Endothelial cell of umbilical vein (primary cell): ENCODE measurements around the gene ASXL1. TPM values are rescaled to one million over a fixed set of nuclear protein-coding genes. Genes with fewer than 3 reads are reported as not detected.

Experiments
- BruUV-seq: library from RNA; stranded (reverse); fragments of 400-500 nt; replicated peaks from 2 replicates; lab custom pipeline; 2021; lab: Mats Ljungman, UMichigan
- CTCF ChIA-PET: fragments of 300-600, 350-600 bp; sonication (Branson Sonifier 250); formaldehyde crosslinking; loops from one replicate; lab custom pipeline; 2021; ENCODE audit warnings: antibody characterized with exemption, inconsistent platforms; lab: Charles Lee
- POLR2A ChIA-PET: fragments of 300-600, 350-600 bp; sonication (Branson Sonifier 250); formaldehyde crosslinking; loops from one replicate; lab custom pipeline; 2021; ENCODE audit warnings: antibody characterized with exemption, inconsistent platforms; lab: Charles Lee
- DNase-seq: peaks from one replicate; pipeline ENCODE4 v3.0.0-alpha.2; 2011; ENCODE audit warnings: low read depth, low spot score
- FAIRE-seq: peaks from 2 replicates; lab custom pipeline; 2011; peaks lifted over from hg19 to GRCh38; lab: Jason Lieb, UNC
- H2AFZ ChIP-seq: 2 replicates; pipeline ENCODE4 v1.6.0; 2012; ENCODE audit warnings: low read depth, low read length, control low read depth, inconsistent platforms
- H3K27ac ChIP-seq: 2 replicates; pipeline ENCODE4 v1.5.1; 2011; ENCODE audit warnings: low read depth, mild to moderate bottlenecking, control low read depth, low read length, moderate library complexity; ENCODE audit not compliant: insufficient read depth
- H3K27me3 ChIP-seq, 2 experiments: 2 replicates each; pipeline versions ENCODE4 v1.6.0 to v1.6.1; 2011; ENCODE audit warnings: low read length in 2 of 2, mixed read lengths in 1 of 2; ENCODE audit not compliant: control insufficient read depth in 2 of 2, insufficient read depth in 2 of 2
- H3K36me3 ChIP-seq, 2 experiments: 2 replicates in 1 of 2; 3 replicates in 1 of 2; pipeline ENCODE4 v1.5.1; 2011; ENCODE audit warnings: low read length in 2 of 2, mild to moderate bottlenecking in 1 of 2, moderate library complexity in 1 of 2; ENCODE audit not compliant: control insufficient read depth in 2 of 2, insufficient read depth in 2 of 2; ENCODE audit errors: extremely low read depth in 1 of 2
- H3K4me1 ChIP-seq: 3 replicates; pipeline ENCODE4 v1.5.1; 2011; ENCODE audit warnings: mild to moderate bottlenecking, low read length; ENCODE audit not compliant: control insufficient read depth, insufficient read depth; ENCODE audit errors: extremely low read depth
- H3K4me2 ChIP-seq: 2 replicates; pipeline ENCODE4 v1.6.1; 2011; ENCODE audit warnings: low read length, control low read depth, mixed read lengths; ENCODE audit not compliant: insufficient read depth
- H3K4me3 ChIP-seq, 3 experiments: fragments of 200-600 bp in 1 of 3; sonication (generic), shearing (Covaris generic) in 1 of 3; replicated peaks in 1 of 3; 2 replicates each; pipeline ENCODE4 v1.5.1; 2011 to 2016; ENCODE audit warnings: control low read depth in 3 of 3, low read length in 3 of 3, mild to moderate bottlenecking in 2 of 3, inconsistent platforms in 1 of 3, low read depth in 1 of 3, moderate library complexity in 1 of 3; ENCODE audit not compliant: insufficient read depth in 1 of 3
- H3K79me2 ChIP-seq: 2 replicates; pipeline ENCODE4 v1.6.0; 2012; ENCODE audit warnings: low read length, inconsistent platforms; ENCODE audit not compliant: control insufficient read depth, insufficient read depth
- H3K9ac ChIP-seq: replicated peaks from 2 replicates; pipeline ENCODE3; 2011; ENCODE audit warnings: low read length, control low read depth; ENCODE audit not compliant: insufficient read depth; ENCODE audit errors: extremely low read depth
- H3K9me1 ChIP-seq: replicated peaks from 3 replicates; pipeline ENCODE4 v1.6.0; 2011; ENCODE audit warnings: mild to moderate bottlenecking, low read length; ENCODE audit not compliant: control insufficient read depth, insufficient read depth; ENCODE audit errors: extremely low read depth
- H3K9me3 ChIP-seq: replicated peaks from 2 replicates; pipeline ENCODE4 v1.5.1; 2012; ENCODE audit warnings: low read length, inconsistent platforms; ENCODE audit not compliant: control insufficient read depth, insufficient read depth
- H4K20me1 ChIP-seq: replicated peaks from 2 replicates; pipeline ENCODE3; 2011; ENCODE audit warnings: mild to moderate bottlenecking, low read length; ENCODE audit not compliant: control insufficient read depth, insufficient read depth; ENCODE audit errors: extremely low read depth
- CTCF ChIP-seq, 2 donors: IDR thresholded peaks; 1 replicate in 1 of 2; 2 replicates in 1 of 2; pipeline ENCODE4 v1.5.1; 2011; ENCODE audit warnings: low read length in 2 of 2, mild to moderate bottlenecking in 2 of 2, moderate library complexity in 2 of 2, control low read depth in 1 of 2, inconsistent platforms in 1 of 2, low read depth in 1 of 2; ENCODE audit not compliant: insufficient read depth in 1 of 2; ENCODE audit errors: extremely low read depth in 1 of 2
- EZH2 ChIP-seq: IDR thresholded peaks from 2 replicates; pipeline ENCODE4 v1.6.1; 2012; ENCODE audit warnings: borderline replicate concordance, low read depth, mild to moderate bottlenecking, moderate library complexity, low read length, inconsistent platforms; ENCODE audit not compliant: severe bottlenecking
- FOS ChIP-seq: IDR thresholded peaks from 2 replicates; pipeline ENCODE4 v1.6.1; 2011; ENCODE audit warnings: mild to moderate bottlenecking, low read length, moderate library complexity, borderline replicate concordance; ENCODE audit not compliant: insufficient read depth
- GATA2 ChIP-seq: IDR thresholded peaks from 2 replicates; pipeline ENCODE4 v1.7.0; 2011; ENCODE audit warnings: low read depth, mild to moderate bottlenecking, moderate library complexity, mixed read lengths, low read length; ENCODE audit not compliant: insufficient read length, insufficient read depth
- JUN ChIP-seq: IDR thresholded peaks from 2 replicates; pipeline ENCODE4 v1.6.1; 2011; ENCODE audit warnings: borderline replicate concordance, low read depth; ENCODE audit not compliant: insufficient read length, insufficient read depth
- MAX ChIP-seq: IDR thresholded peaks from 2 replicates; pipeline ENCODE4 v1.6.1; 2011; ENCODE audit not compliant: insufficient read depth, insufficient read length
- MYC ChIP-seq: IDR thresholded peaks from one replicate; pipeline ENCODE4 v1.6.1; 2011; ENCODE audit warnings: mild to moderate bottlenecking, low read depth, low read length
- POLR2A ChIP-seq: IDR thresholded peaks from 2 replicates; pipeline ENCODE4 v1.6.1; 2012; ENCODE audit warnings: low read depth, mild to moderate bottlenecking, control low read depth, low read length
- POLR2AphosphoS5 ChIP-seq: IDR thresholded peaks from 2 replicates; pipeline ENCODE4 v1.6.1; 2012; ENCODE audit warnings: low read depth, mild to moderate bottlenecking, control low read depth, low read length, moderate library complexity; ENCODE audit not compliant: insufficient read depth
- dilution Hi-C: fragments of 300-500 bp; cut with MboI; formaldehyde crosslinking; loops from one replicate; pipeline ENCODE4 v1.15.0; 2019; ENCODE audit warnings: low sequenced_read_pairs; ENCODE audit not compliant: extremely low pct_ligation_motif_present
- intact Hi-C: fragments of 100-400 bp; cut with micrococcal nuclease; formaldehyde crosslinking; loops from one replicate; pipeline ENCODE4 v1.10.0; 2022
- polyA plus RNA-seq, 4 experiments: library from polyadenylated mRNA; depleted of rRNA in 3 of 4; stranded (reverse) in 3 of 4; unstranded in 1 of 4; fragments of >200 nt; gene quantifications; 2 replicates each; pipeline versions ENCODE4 v1.2.1 to v1.2.3, GENCODE V29; 2011 to 2012; ENCODE audit warnings: missing spikeins in 1 of 4
- total RNA-seq: library from RNA; stranded (reverse); gene quantifications from 2 replicates; pipeline ENCODE4 v1.2.3, GENCODE V29; 2021

Gene ASXL1
- total and polyA plus RNA-seq, 2 donors (not counting 3 experiments of a cell fraction or from before 2014, with no cell fraction given) = 45.4 to 101 TPM

GRCh38 chr20:32470025-32470861 is 112.1 kb downstream of the ASXL1 start:
- Histone ChIP-seq H3K9me3 (no peaks in the 10 kb centered on the region), H3K27me3 (no peaks in the 10 kb centered on the region), H3K36me3 (peaks cover 12 to 19% of the 10 kb centered on the region in 2 experiments), H3K9ac (peak overlapping the region; percentile 78), H3K4me3 (no peak overlapping the region), H2AFZ (no peak overlapping the region), H3K4me2 (peak overlapping the region; percentile 33), H3K4me1 (peaks cover 94% of the 10 kb centered on the region), H3K27ac (peak overlapping the region; percentile 97), H3K79me2 (peaks cover 94% of the 10 kb centered on the region), H4K20me1 (no peaks in the 10 kb centered on the region), H3K9me1 (no peaks in the 10 kb centered on the region)
- DNase-seq = peak; percentile 99
- FAIRE-seq = peak; percentile 99
- intact Hi-C loops = loop anchor here (1.0 to 2.0 kb wide), 7 partner anchors 13 to 51 kb away; no protein-coding TSS in a partner anchor
- POLR2A ChIA-PET = no interaction called here
- dilution Hi-C loops = no loop called here
- CTCF ChIA-PET = interaction anchor here (0.5 to 2.4 kb wide), 9 partner anchors 11 to 184 kb away, joined by 3 to 24 read pairs (median 5); no protein-coding TSS in a partner anchor
- no TSS peak for BruUV-seq
- TF ChIP-seq MAX = peak; percentile 52
- no peak for TF ChIP-seq EZH2
- peak; percentile 55 for TF ChIP-seq GATA2
- peak; percentile 97 for TF ChIP-seq JUN
- TF ChIP-seq POLR2AphosphoS5 = peak; percentile 100
- peak; percentile 79 for TF ChIP-seq POLR2A
- TF ChIP-seq FOS = peak; percentile 100
- TF ChIP-seq MYC = no peak
- peak; percentile 95 to 97 for TF ChIP-seq CTCF (IDR thresholded peaks at IDR 0.05; ENCODE audit: extremely low read depth in 1 of 2, insufficient read depth in 1 of 2, low read depth in 1 of 2, low read length in 2 of 2)
